GM12801 (cell line): Measurements from ENCODE around the gene PRR20G.

Experiments used
- CTCF ChIP-seq: IDR thresholded peaks from one replicate; pipeline ENCODE4 v1.5.1; 2011; ENCODE audit warnings: control low read depth; ENCODE audit not compliant: insufficient read length; ENCODE audit errors: extremely low read depth

Gene PRR20G

GRCh38 chr3:127261925-127262324, 25.9 kb downstream of the PRR20G start:
- TF ChIP-seq CTCF: no peak

- TF ChIP-seq CTCF: no peak
Observed at GRCh38 chr3:127260826-127261555, 26.9 kb downstream of the PRR20G start.

GRCh38 chr3:127260416-127260815, 27.4 kb downstream of the PRR20G start:
- TF ChIP-seq CTCF: no peak

GRCh38 chr3:127259882-127260281, 28.0 kb downstream of the PRR20G start:
- no peak for TF ChIP-seq CTCF

- TF ChIP-seq CTCF: no peak
Observed at GRCh38 chr3:127258733-127259132, 29.1 kb downstream of the PRR20G start.

GRCh38 chr3:127257351-127257750, 30.5 kb downstream of the PRR20G start:
- TF ChIP-seq CTCF: no peak

- TF ChIP-seq CTCF: no peak
Observed at GRCh38 chr3:127256733-127257271, 31.0 kb downstream of the PRR20G start.
